ENCODE measurements around the gene CRB3.

GRCh38 chr19:6455924-6456323 lies 8.1 kb upstream of the CRB3 start:
- no peak for TF ChIP-seq POLR2AphosphoS5 (IDR thresholded peaks at IDR 0.05)
- TF ChIP-seq CTCF (IDR thresholded peaks at IDR 0.05): no peak

Measured in prostate gland (tissue), 2 donors.